BE2C (cell line): ENCODE results near the gene RARB.

Source experiments
- DNase-seq: peaks from one replicate; pipeline ENCODE4 v3.0.0-alpha.2; 2020
- H3K27me3 ChIP-seq: fragments of 250-450 bp; sonication (Bioruptor Pico); 2 replicates; pipeline ENCODE4 v1.5.1; 2020; ENCODE audit warnings: mild to moderate bottlenecking
- H3K36me3 ChIP-seq: fragments of 250-450 bp; sonication (Bioruptor Pico); 2 replicates; pipeline ENCODE4 v1.5.1; 2020; ENCODE audit warnings: mild to moderate bottlenecking
- H3K4me1 ChIP-seq: fragments of 250-450 bp; sonication (Bioruptor Pico); 2 replicates; pipeline ENCODE4 v1.5.1; 2020
- H3K4me3 ChIP-seq: 2 replicates; pipeline ENCODE4 v1.5.1; 2011; ENCODE audit warnings: low read depth, low read length
- H3K9me3 ChIP-seq: fragments of 250-450 bp; sonication (Bioruptor Pico); 2 replicates; pipeline ENCODE4 v1.5.1; 2020
- CTCF ChIP-seq: IDR thresholded peaks from 2 replicates; pipeline ENCODE4 v1.5.1; 2012; ENCODE audit warnings: mild to moderate bottlenecking, low read depth, low read length

Gene RARB

GRCh38 chr3:25585361-25586166 lies 157.5 kb downstream of the RARB start:
- no peak for TF ChIP-seq CTCF
- Histone ChIP-seq H3K4me3 (no peak overlapping the region), H3K4me1 (no peaks in the 10 kb centered on the region), H3K27me3 (no peaks in the 10 kb centered on the region), H3K36me3 (no peaks in the 10 kb centered on the region), H3K9me3 (no peaks in the 10 kb centered on the region)
- no peak for DNase-seq

- no peaks in the 10 kb centered on the region for H3K4me1 ChIP-seq
- no peak overlapping the region for H3K4me3 ChIP-seq
- no peak for DNase-seq
- H3K27me3 ChIP-seq, result no peaks in the 10 kb centered on the region
- TF ChIP-seq CTCF, result no peak
- H3K9me3 ChIP-seq, result no peaks in the 10 kb centered on the region
- no peaks in the 10 kb centered on the region for H3K36me3 ChIP-seq
These were observed 158.1 kb downstream of the RARB start for GRCh38 chr3:25586167-25586505.

- no peak for TF ChIP-seq CTCF
- Histone ChIP-seq H3K36me3 (no peaks in the 10 kb centered on the region), H3K27me3 (no peaks in the 10 kb centered on the region), H3K4me1 (no peaks in the 10 kb centered on the region), H3K9me3 (no peaks in the 10 kb centered on the region), H3K4me3 (no peak overlapping the region)
- DNase-seq, result no peak
These were observed 158.5 kb downstream of the RARB start for GRCh38 chr3:25586553-25586952.

- Histone ChIP-seq H3K4me1 (no peaks in the 10 kb centered on the region), H3K4me3 (no peak overlapping the region), H3K36me3 (no peaks in the 10 kb centered on the region), H3K27me3 (no peaks in the 10 kb centered on the region), H3K9me3 (no peaks in the 10 kb centered on the region)
- TF ChIP-seq CTCF, result no peak
- DNase-seq, result no peak
These were observed 159.0 kb downstream of the RARB start for GRCh38 chr3:25587094-25587493.

GRCh38 chr3:25587526-25587925 lies 159.5 kb downstream of the RARB start:
- H3K4me3 ChIP-seq, result no peak overlapping the region
- H3K36me3 ChIP-seq, result no peaks in the 10 kb centered on the region
- no peaks in the 10 kb centered on the region for H3K4me1 ChIP-seq
- no peak for TF ChIP-seq CTCF
- no peak for DNase-seq
- H3K9me3 ChIP-seq, result no peaks in the 10 kb centered on the region
- H3K27me3 ChIP-seq, result no peaks in the 10 kb centered on the region

- Histone ChIP-seq H3K9me3 (no peaks in the 10 kb centered on the region), H3K36me3 (no peaks in the 10 kb centered on the region), H3K4me3 (no peak overlapping the region), H3K4me1 (no peaks in the 10 kb centered on the region), H3K27me3 (no peaks in the 10 kb centered on the region)
- DNase-seq, result no peak
- no peak for TF ChIP-seq CTCF
These were observed 159.9 kb downstream of the RARB start for GRCh38 chr3:25587975-25588374.
